Endodermal cell (in vitro differentiated cells): Measurements from ENCODE around the gene ATP6V0D1. TPM values are rescaled to one million over a fixed set of nuclear protein-coding genes. Genes with fewer than 3 reads are reported as not detected.

Source experiments
- DNase-seq: peaks from one replicate; pipeline ENCODE4 v3.0.0-alpha.2; 2017
- H3K27ac ChIP-seq: 2 replicates; pipeline ENCODE4 v1.5.1; 2013; ENCODE audit warnings: mild to moderate bottlenecking, low read depth, low read length, moderate library complexity
- H3K27me3 ChIP-seq: 2 replicates; pipeline ENCODE4 v1.6.1; 2013; ENCODE audit warnings: mild to moderate bottlenecking, low read length, moderate library complexity; ENCODE audit not compliant: insufficient read depth, control insufficient read depth, poor library complexity, severe bottlenecking
- H3K36me3 ChIP-seq: 2 replicates; pipeline ENCODE4 v1.7.0; 2013; ENCODE audit warnings: mild to moderate bottlenecking, low read length, moderate library complexity; ENCODE audit not compliant: control insufficient read depth, insufficient read depth
- H3K4me1 ChIP-seq: one replicate; pipeline ENCODE4 v1.7.0; 2013; ENCODE audit warnings: low read length; ENCODE audit not compliant: control insufficient read depth, insufficient read depth
- H3K4me3 ChIP-seq: 2 replicates; pipeline ENCODE4 v1.5.1; 2013; ENCODE audit warnings: mild to moderate bottlenecking, low read length, moderate library complexity
- H3K9ac ChIP-seq: 2 replicates; pipeline ENCODE4 v1.6.1; 2013; ENCODE audit warnings: mild to moderate bottlenecking, low read length, moderate library complexity; ENCODE audit not compliant: poor library complexity, severe bottlenecking; ENCODE audit errors: extremely low read depth
- H3K9me3 ChIP-seq: 2 replicates; pipeline ENCODE4 v1.6.1; 2013; ENCODE audit warnings: mild to moderate bottlenecking, low read length, moderate library complexity; ENCODE audit not compliant: control insufficient read depth
- H3K27ac Mint-ChIP-seq: 2 replicates; pipeline ENCODE4 v1.8.0; 2020; ENCODE audit warnings: mixed read lengths
- H3K27me3 Mint-ChIP-seq: 2 replicates; pipeline ENCODE4 v1.8.0; 2021; ENCODE audit warnings: mild to moderate bottlenecking, mixed read lengths; ENCODE audit not compliant: insufficient read depth
- H3K36me3 Mint-ChIP-seq: 2 replicates; pipeline ENCODE4 v1.8.0; 2020; ENCODE audit warnings: low read depth, mixed read lengths
- H3K4me1 Mint-ChIP-seq: 2 replicates; pipeline ENCODE4 v1.8.0; 2020; ENCODE audit warnings: mixed read lengths
- H3K4me3 Mint-ChIP-seq: 2 replicates; pipeline ENCODE4 v1.8.0; 2020; ENCODE audit warnings: mild to moderate bottlenecking, moderate library complexity, mixed read lengths
- H3K9me3 Mint-ChIP-seq: 2 replicates; pipeline ENCODE4 v1.8.0; 2020; ENCODE audit warnings: mild to moderate bottlenecking, mixed read lengths
- WGBS, 2 experiments: methylation state at CpG; one replicate each; pipeline versions ENCODE4 v1.1.5 to v1.1.7; 2013; ENCODE audit warnings: missing lambda C conversion rate in 2 of 2, mixed read lengths in 1 of 2; ENCODE audit not compliant: insufficient coverage in 1 of 2, insufficient read length in 1 of 2; 5-methylcytosine and 5-hydroxymethylcytosine counted together
- total RNA-seq, 2 donors: library from RNA; stranded (reverse); fragmentation: NEBNext Ultra II Directional in 1 of 2; extraction: Animal tissue kit (Norgen Biotek cat#: 25700) in 1 of 2; gene quantifications; 2 replicates in 1 of 2; 3 replicates in 1 of 2; pipeline ENCODE4 v1.2.1, GENCODE V29; 2021
- TF ChIP-seq, protein P1 (sequence below): fragments of 200-600 bp; sonication (generic); conservative IDR thresholded peaks from 2 replicates; pipeline ENCODE4 v1.5.0; 2021; ENCODE audit warnings: antibody characterized with exemption, mild to moderate bottlenecking

The ATP6V0D1 gene
- total RNA-seq, 2 donors from 2014 or later: 56.0 to 58.3 TPM

DNA sequence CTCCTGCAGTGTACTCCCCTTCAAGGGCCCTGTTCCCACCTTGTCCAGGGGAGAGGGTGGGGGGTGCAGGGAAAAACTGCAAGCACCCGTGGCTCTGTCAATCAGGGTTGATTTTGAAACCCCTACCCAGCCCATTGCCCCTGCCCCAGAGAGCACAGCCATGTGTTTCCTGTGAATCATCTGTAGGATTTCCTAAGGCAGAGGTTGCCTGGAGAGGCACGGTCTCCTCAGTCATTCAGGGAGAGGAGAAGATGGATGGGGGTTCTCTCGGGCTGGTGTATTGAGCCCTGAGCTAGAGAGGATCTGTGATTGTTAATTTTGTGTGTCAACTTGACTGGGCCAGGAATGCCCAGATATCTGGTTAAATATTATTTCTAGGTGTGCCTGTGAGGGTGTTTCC is 5.8 kb upstream of the ATP6V0D1 start:
- H3K4me1 ChIP-seq: peaks cover 10% of the 10 kb centered on the region
- DNase-seq: no peak
- no peak overlapping the region for H3K27ac ChIP-seq
- H3K9me3 Mint-ChIP-seq: peaks cover 6% of the 10 kb centered on the region
- H3K36me3 ChIP-seq: no peaks in the 10 kb centered on the region
- H3K27me3 Mint-ChIP-seq: peaks cover 51% of the 10 kb centered on the region
- no peak overlapping the region for H3K27ac Mint-ChIP-seq
- no peak overlapping the region for H3K4me3 Mint-ChIP-seq
- H3K4me1 Mint-ChIP-seq: peaks cover 13% of the 10 kb centered on the region
- peaks cover 10% of the 10 kb centered on the region for H3K9me3 ChIP-seq
- H3K27me3 ChIP-seq: peaks cover 4% of the 10 kb centered on the region
- H3K4me3 ChIP-seq: no peak overlapping the region
- no peak overlapping the region for H3K9ac ChIP-seq
- TF ChIP-seq, protein P1, sequence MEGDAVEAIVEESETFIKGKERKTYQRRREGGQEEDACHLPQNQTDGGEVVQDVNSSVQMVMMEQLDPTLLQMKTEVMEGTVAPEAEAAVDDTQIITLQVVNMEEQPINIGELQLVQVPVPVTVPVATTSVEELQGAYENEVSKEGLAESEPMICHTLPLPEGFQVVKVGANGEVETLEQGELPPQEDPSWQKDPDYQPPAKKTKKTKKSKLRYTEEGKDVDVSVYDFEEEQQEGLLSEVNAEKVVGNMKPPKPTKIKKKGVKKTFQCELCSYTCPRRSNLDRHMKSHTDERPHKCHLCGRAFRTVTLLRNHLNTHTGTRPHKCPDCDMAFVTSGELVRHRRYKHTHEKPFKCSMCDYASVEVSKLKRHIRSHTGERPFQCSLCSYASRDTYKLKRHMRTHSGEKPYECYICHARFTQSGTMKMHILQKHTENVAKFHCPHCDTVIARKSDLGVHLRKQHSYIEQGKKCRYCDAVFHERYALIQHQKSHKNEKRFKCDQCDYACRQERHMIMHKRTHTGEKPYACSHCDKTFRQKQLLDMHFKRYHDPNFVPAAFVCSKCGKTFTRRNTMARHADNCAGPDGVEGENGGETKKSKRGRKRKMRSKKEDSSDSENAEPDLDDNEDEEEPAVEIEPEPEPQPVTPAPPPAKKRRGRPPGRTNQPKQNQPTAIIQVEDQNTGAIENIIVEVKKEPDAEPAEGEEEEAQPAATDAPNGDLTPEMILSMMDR: no peak
- 75 to 89% methylated on average over 1 to 3 of the region's 3 CpGs for WGBS, 2 experiments
- H3K36me3 Mint-ChIP-seq: peaks cover 7% of the 10 kb centered on the region

DNA sequence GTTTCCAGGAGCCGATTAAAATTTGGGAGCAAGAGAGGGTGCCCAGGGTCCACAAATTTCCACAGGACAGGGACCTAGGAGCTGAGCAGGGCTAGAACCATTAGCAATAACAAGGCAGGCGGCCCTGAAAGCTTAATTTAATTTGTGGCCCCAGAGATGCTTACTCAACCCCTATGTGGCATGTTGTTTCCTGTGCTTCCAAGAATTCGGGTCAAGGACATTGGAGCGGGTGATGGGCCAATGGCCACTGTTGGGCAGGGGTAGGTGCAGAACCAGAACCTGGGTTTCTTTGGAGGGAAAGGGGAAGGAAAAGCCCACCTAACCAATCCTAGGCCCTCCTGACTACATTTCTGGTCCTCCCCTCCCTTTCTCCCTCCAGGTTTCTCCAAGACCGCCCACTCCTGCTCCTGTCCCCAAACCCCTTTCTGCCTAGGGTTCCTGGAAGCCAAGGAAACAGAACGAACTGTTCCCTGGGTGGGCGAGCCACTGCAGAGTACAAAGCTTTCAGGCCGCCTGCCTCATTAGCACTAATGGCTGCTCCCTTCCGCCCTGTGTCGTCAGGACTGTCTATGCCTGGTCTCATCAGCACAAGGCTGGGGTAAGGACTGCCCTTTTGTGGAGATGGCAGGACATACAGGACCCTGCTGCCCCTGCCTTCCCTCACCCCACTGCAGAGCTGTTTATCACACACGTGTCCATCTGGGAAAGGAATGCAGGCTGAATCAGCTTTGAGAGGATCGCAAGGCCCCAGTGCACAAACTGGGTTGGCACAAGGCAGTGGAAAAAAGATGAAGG is 3.0 kb upstream of the ATP6V0D1 start:
- H3K36me3 ChIP-seq: no peaks in the 10 kb centered on the region
- no peaks in the 10 kb centered on the region for H3K9me3 ChIP-seq
- DNase-seq: no peak
- H3K27ac Mint-ChIP-seq: no peak overlapping the region
- no peak overlapping the region for H3K4me3 Mint-ChIP-seq
- TF ChIP-seq, protein P1: no peak
- 90 to 93% methylated on average over 11 to 12 of the region's 12 CpGs for WGBS, 2 experiments
- no peaks in the 10 kb centered on the region for H3K9me3 Mint-ChIP-seq
- H3K9ac ChIP-seq: no peak overlapping the region
- no peak overlapping the region for H3K27ac ChIP-seq
- peaks cover 3% of the 10 kb centered on the region for H3K36me3 Mint-ChIP-seq
- no peaks in the 10 kb centered on the region for H3K27me3 ChIP-seq
- H3K4me1 Mint-ChIP-seq: peaks cover 8% of the 10 kb centered on the region
- peaks cover 28% of the 10 kb centered on the region for H3K27me3 Mint-ChIP-seq
- H3K4me1 ChIP-seq: peaks cover 5% of the 10 kb centered on the region
- no peak overlapping the region for H3K4me3 ChIP-seq

DNA sequence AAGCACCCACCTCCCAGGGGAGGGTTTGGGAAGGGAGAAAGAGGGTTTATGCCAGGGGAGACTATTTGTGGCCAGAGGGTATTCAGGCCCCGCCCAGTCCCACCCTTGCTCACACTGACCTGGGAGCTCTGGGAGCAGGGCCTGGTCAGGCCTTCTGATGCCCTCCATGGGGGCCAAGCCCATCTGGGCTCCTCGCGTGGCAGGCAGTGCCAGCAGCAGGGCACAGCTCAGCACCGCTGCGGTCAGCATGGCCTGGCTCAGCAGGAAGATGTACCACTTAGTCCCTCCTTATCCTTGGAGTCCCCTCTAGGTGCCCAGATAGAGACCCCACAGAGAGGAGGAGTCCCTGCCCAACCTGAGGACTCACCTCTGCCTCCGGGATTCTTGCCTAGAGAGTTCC is 2.2 kb upstream of the ATP6V0D1 start, which contains the start of gene AGRP:
Gene AGRP, minus strand, starts transcription at position 398 of the 400 bp plus-strand sequence. Its CDS starts 149 bp downstream, at position 249.
- no peak within 1 kb of the TSS for H3K4me3 Mint-ChIP-seq
- TF ChIP-seq, protein P1: no peak
- Histone ChIP-seq H3K4me3 (peak within 1 kb of the TSS; percentile 94), H3K4me1 (peaks cover 5% of the 10 kb centered on the region), H3K27ac (no peak within 1 kb of the TSS), H3K9ac (no peak within 1 kb of the TSS), H3K27me3 (no peaks in the 10 kb centered on the region), H3K36me3 (no peaks in the 10 kb centered on the region), H3K9me3 (no peaks in the 10 kb centered on the region)
- peaks cover 3% of the 10 kb centered on the region for H3K36me3 Mint-ChIP-seq
- DNase-seq: no peak
- WGBS, 2 experiments: 95 to 100% methylated on average over 2 to 6 of the region's 6 CpGs
- H3K27me3 Mint-ChIP-seq: peaks cover 22% of the 10 kb centered on the region
- no peak within 1 kb of the TSS for H3K27ac Mint-ChIP-seq
- H3K9me3 Mint-ChIP-seq: no peaks in the 10 kb centered on the region
- peaks cover 6% of the 10 kb centered on the region for H3K4me1 Mint-ChIP-seq
